HEK293T (cell line): ENCODE data around the gene TAF1B.

Source experiments
- ARNT ChIP-seq: fragments of 450-650 bp; IDR thresholded peaks from 2 replicates; pipeline ENCODE4 v1.6.1; 2017; ENCODE audit warnings: mild to moderate bottlenecking
- BHLHE40 ChIP-seq: fragments of 450-650 bp; IDR thresholded peaks from 2 replicates; pipeline ENCODE4 v1.6.1; 2016; ENCODE audit warnings: mild to moderate bottlenecking, moderate library complexity, borderline replicate concordance
- CTBP1 ChIP-seq: fragments of 450-650 bp; IDR thresholded peaks from 2 replicates; pipeline ENCODE4 v1.6.1; 2016; ENCODE audit warnings: borderline replicate concordance
- ELF4 ChIP-seq: fragments of 450-650 bp; IDR thresholded peaks from 2 replicates; pipeline ENCODE4 v1.6.1; 2017; ENCODE audit warnings: antibody characterized with exemption
- FOXM1 ChIP-seq: fragments of 450-650 bp; IDR thresholded peaks from 2 replicates; pipeline ENCODE4 v1.6.1; 2017; ENCODE audit warnings: mild to moderate bottlenecking, borderline replicate concordance
- HDGF ChIP-seq: fragments of 450-650 bp; IDR thresholded peaks from 2 replicates; pipeline ENCODE4 v1.6.1; 2017; ENCODE audit warnings: antibody characterized with exemption, borderline replicate concordance
- L3MBTL2 ChIP-seq: fragments of 450-650 bp; conservative IDR thresholded peaks from 2 replicates; pipeline ENCODE4 v1.6.1; 2016; ENCODE audit warnings: mild to moderate bottlenecking
- SP1 ChIP-seq: fragments of 450-650 bp; IDR thresholded peaks from 2 replicates; pipeline ENCODE4 v1.6.1; 2017
- TARDBP ChIP-seq: fragments of 450-650 bp; IDR thresholded peaks from 2 replicates; pipeline ENCODE4 v1.6.1; 2016

DNA sequence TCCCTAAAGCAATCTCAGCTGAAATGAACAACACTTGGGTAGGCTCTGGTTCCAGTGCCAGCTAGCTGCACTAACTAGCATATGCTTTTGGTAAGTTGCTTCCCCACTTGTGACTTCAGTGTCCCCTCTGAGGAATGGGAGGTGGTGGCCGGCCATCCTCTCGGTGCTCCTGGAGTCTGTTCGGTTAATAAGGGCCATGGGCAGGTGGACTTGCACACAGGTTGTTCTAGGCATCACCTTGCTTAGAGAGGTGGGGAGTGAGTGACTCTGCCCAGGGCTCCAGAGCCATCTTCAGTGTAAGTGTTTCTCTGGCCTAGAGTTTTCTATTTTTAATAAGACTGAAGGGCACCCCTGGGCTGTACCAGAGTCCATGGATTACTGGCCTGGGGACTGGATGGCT lies 18.8 kb upstream of the TAF1B start:
- TF ChIP-seq TARDBP (no peak), L3MBTL2 (no peak), BHLHE40 (no peak), HDGF (no peak), CTBP1 (no peak), ARNT (no peak), FOXM1 (no peak), ELF4 (no peak), SP1 (no peak)
